ENCODE measurements around the gene SMAD7. TPM values are rescaled to one million over a fixed set of nuclear protein-coding genes. Genes with fewer than 3 reads are reported as not detected.

Gene SMAD7
- total RNA-seq, 1 donor from 2014 or later, result 17.7 TPM

DNA sequence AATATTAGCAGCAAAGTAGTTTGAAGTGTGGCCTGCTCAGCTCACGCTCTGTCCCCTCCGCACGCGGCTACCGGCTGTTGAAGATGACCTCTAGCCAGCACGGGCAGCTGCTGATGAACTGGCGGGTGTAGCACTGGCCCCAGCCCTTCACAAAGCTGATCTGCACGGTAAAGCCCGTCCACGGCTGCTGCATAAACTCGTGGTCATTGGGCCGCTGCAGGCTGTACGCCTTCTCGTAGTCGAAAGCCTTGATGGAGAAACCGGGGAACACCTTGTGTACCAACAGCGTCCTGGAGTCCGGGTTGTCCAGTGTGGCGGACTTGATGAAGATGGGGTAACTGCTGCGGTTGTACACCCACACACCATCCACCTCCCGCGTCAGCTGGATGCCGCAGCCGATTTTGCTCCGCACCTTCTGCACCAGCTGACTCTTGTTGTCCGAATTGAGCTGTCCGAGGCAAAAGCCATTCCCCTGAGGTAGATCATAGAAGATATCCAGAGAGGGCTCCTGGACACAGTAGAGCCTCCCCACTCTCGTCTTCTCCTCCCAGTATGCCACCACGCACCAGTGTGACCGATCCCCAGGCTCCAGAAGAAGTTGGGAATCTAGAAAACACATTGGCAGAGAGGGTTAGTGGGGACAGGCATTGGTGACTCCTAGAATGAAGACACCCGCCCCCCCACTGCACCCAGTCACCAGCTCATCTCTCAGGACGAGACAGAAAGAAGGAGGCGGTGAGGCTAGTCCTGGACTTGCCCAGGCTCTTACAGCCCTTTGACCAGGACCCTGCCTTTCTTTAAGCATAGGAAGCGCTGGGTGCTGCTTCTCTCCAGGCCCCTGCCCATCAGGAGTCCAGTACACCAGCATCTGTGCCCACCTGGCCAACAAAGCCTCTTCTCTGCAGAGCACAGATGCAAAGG, 29.2 kb downstream of the SMAD7 start:
- intact Hi-C loops (cut with micrococcal nuclease), result no loop called here

DNA sequence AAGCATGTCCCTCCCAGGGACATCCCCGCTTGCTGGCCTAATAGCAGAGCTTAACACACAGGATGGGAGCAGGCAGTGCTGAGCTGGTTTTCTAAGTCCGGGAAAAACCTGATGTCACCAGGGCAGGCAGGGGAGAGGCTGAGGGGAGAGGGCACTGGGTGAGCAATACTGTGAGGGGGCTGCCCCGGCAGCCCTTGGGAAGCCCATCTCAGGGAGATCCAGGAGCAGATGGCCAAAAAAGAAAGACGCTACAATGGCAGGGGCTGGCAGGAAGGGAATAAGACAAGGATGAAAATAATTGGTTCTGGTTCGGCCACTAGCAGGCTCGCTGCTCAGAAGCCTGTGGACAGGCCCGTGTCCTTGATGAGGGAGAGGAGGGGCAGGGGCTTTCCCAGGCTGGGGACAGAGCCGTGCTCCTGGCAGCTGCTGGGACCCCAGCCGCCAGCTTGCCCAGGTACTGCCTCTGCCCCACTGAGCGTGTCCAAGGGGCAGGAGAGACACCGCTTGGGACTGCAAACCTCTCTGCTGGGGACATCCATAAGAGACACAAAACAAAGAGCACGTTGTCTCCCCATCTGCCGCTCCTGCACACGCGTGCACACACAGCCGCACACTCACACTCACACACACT, 30.2 kb downstream of the SMAD7 start:
- intact Hi-C loops (cut with micrococcal nuclease), result no loop called here

GRCh38 chr18:48919547-48919946, 31.2 kb downstream of the SMAD7 start:
- intact Hi-C loops (cut with micrococcal nuclease), result no loop called here

DNA sequence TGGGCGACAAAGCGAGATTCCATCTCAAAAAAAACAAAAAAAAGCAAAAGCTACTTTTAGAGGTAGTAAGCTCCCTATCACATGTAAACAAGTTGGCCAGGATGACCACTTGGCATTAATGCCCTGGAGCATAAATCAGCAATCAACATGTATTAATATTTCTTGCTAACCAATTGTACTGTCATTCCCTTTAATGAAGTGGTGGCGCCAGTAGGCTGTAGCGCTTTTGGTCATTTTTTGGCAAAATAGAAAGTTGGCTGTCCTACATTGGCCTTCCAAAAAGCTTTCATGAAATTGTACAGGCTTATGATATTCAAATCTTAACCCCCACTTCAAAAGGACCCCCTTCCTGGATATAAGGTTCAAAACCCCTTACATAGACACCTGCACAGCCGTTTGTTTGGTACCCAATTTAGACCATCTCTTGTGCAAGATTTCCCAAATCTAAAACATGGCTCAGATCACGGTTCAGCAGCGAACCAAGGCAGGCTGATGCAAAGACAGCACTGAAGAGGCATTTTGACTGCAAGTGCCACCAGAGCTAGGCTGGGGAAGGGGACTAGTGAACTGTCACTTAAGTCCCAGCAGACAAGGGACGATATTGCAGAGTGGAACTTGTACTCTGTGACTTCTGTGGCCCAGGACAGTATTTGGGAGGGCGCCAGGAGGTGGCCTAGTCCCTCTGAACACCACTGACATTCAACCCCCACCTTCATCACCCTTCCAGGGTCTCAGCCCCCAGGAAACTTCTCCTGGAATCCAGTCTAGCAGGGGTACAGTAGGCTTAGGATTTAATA, 31.9 kb downstream of the SMAD7 start:
- intact Hi-C loops (cut with micrococcal nuclease), result no loop called here

DNA sequence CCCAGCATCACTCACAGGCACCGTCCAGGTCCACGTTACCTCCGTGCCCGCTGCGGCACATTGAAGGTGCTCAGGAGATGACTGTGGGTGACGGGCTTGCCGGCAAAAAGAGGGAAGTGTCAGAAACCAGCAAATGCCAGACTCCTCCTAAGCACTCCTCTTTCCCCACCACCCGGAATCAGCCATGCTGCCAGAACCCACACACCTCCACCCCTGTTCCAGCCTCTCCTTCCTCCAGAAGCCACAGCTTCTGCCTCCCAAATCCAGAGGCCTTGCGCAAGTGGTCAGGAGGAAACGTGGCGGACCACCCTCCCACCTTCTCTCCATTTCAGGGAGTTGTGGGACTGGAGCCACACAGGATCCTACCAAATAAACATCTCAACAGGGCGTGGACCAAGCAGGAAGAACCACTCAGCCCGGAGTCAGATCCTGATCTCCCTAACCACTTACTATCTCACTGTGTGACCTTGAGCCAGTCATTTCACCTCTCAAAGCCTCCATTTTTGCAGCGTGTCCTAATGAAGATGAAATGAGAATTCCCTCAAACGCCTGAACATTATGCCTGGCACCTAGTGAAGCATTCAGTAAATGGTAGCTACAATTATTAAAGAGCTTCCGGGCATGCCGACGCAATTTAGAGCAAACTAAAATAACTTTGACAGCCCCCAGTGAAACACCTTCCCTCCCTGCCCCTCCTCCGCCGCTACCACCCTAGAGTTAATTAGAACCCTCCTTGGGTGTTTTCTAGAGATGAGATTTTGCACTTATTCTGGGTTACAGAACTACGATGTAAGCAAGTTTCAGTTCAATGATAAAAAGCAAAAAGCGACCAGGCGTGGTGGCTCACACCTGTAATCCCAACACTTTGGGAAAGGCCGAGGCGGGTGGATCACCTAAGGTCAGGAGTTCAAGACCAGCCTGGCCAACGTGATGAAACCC, 32.9 kb downstream of the SMAD7 start:
- intact Hi-C loops (cut with micrococcal nuclease), result no loop called here

- intact Hi-C loops (cut with micrococcal nuclease), result no loop called here
Measured at GRCh38 chr18:48915626-48916425, 34.9 kb downstream of the SMAD7 start.

DNA sequence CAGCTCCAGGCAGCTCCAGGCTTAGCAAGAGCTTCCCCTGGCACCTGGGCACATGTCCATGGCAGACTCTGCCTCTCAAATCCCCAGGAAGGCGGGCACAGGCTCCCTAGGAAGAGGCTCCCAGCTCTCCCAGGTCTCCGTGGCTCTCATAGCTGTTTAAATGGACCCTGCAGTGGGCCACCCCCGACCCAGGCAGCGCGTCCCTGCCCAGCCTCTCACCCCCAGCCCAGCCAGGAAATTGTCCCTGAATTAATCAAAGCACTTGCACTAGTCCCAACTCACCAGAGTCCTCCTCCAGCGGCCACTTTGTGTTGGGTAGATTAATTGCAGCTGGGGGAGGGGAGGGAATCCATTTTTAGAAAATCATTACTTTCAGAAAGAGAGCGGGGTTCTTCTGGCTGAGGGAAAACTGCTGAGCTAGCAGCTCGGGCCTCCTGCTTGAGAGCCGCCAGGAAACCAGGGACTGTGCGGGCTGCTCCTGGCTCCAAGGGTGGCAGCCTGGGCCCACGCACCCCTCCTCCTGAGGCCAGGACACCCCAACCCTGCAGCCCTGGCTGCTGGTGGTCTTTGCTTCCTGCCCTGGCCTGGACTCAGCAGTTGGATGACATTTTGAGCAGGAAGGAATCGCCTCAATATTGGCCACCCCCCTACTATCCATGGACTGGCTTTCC, 36.0 kb downstream of the SMAD7 start:
- intact Hi-C loops (cut with micrococcal nuclease), result no loop called here

- intact Hi-C loops (cut with micrococcal nuclease), result no loop called here
Measured at GRCh38 chr18:48913775-48914174, 37.0 kb downstream of the SMAD7 start.

DNA sequence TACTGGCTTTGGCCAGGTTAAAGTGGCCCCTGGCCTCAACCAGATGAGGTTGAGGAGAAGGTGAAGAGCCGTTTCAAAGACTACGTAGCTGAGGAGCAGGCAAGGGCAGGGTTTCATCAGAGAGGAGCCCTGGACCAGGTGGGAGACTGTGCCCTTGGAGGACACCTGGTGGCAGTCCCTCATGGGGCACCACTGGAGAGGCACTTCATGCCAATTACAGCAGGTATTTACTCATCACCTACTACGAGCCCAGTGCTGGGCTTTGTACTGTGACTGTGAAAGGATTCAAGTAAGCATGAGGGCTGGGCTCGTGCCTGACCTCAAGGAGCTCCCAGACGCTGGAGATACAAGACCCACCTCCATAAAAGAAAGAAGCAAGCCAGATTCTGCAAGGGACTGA, 37.6 kb downstream of the SMAD7 start:
- intact Hi-C loops (cut with micrococcal nuclease), result no loop called here

GRCh38 chr18:48910972-48911545, 39.7 kb downstream of the SMAD7 start:
- intact Hi-C loops (cut with micrococcal nuclease), result no loop called here

DNA sequence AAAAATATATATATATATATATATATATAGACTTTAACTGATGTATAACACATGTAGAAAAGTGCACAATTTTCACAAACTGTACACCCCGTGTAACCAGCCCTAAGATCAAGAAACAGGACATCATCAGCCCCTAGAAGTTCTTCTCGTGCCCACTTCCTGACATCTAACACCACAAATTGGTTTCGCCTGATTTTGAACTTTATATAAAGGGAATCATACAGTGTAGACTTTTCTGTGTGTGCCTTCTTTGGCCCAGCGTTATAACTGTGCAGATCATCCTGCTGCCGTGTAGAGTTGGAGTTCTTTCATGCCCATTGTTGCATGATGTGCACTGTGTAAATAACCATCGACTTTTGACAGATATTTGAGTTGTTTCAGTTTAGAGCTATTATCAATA, 41.0 kb downstream of the SMAD7 start:
- intact Hi-C loops (cut with micrococcal nuclease), result no loop called here

GRCh38 chr18:48908916-48909315, 41.8 kb downstream of the SMAD7 start:
- intact Hi-C loops (cut with micrococcal nuclease), result no loop called here

- intact Hi-C loops (cut with micrococcal nuclease), result no loop called here
Measured at GRCh38 chr18:48905513-48905912, 45.3 kb downstream of the SMAD7 start.

- intact Hi-C loops (cut with micrococcal nuclease), result no loop called here
Measured at GRCh38 chr18:48904847-48905394, 45.8 kb downstream of the SMAD7 start.

GRCh38 chr18:48904091-48904490, 46.7 kb downstream of the SMAD7 start:
- intact Hi-C loops (cut with micrococcal nuclease), result no loop called here

DNA sequence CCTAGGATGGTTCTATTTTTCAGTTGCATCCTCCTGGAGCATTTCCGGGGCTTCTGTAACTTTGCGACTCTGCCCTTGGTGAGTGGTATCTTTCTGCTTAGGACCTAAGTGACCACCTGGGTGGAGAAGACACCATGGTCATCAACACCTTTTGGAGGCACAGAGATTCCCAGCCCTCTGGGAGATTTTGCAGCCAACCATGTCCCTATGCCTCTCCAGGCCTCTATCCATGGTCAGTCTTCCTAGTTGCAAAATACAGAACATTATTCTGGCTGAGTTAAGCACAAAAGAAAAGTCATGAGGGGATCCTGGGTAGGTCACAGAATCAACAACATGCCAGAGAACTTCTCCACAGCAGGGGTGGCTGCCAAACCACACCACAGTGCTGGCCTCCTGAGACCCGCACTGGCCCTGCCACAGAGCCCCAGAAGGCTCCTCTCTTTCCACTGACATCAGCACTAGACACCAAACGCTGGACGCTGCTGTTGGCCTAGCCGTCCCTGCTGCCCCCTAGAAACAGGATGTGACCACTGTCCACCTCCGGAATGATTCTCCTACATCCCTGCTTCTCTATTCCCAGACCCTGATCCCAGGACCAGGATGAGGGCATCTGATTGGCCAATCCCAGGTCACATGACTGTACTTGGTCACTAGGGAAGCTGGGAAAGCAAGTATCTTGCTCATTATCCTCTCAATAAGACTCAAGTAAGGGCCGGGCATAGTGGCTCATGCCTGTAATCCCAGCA, 47.7 kb downstream of the SMAD7 start:
- intact Hi-C loops (cut with micrococcal nuclease), result no loop called here

DNA sequence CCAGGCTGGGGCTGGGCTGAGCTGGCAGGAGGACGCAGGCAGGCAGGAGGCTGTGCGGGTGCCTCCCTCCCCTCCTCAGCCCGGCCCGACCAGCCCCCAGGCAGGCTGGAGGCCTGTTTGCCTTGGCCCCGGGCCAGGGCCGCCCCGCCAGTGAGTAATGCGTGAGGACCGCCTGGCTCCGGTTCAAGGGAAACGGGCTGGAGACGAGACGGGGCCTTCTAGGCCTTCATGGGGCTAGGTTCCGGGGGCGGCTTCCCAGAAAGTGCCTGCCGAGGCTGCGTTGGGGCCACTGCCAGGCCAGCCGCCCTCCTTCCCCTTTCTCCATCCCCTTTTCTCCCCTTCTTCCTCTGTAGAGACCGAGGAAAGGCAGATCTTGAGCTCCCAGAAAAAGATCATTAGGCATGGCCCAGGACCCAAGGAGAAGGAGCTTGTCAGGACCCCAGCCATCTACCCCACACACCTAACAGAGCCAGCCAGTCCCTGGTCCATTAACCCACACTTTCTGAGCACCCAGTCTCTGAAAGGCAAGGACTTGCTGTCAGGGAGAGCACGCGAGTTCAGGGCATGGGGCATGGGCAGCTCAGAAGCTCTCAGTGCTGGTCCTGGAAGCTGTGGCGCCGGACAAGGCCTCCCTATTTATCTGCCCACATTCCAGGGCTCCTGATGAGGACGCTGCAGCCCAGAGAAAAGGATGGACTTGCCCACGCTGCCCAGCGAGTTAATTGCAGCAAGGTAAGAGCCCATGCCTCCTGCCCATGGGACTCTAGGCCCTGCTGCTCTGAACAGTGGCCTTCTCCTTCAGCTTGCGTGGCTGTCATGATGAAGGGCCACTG, 48.5 kb downstream of the SMAD7 start:
- intact Hi-C loops (cut with micrococcal nuclease), result no loop called here

All from T-helper 2 cell treated with Interferon-gamma antibody and Interleukin-4, amounts not matched to agents 100 ng/mL and 5 ng/mL, for 36 hours (primary cell).